RWPE1 (cell line): ENCODE results near the gene LSG1.

Experiments used
- CTCF ChIA-PET: fragments of 350-600 bp; sonication (Branson Sonifier 250); formaldehyde crosslinking; extraction: SDS; loops from one replicate; lab custom pipeline; 2021; lab: Yijun Ruan, JAX
- POLR2A ChIA-PET: fragments of 400-600 bp; formaldehyde crosslinking; extraction: SDS; loops from one replicate; lab custom pipeline; 2020; ENCODE audit warnings: antibody characterized with exemption; ENCODE audit not compliant: low non-redundant PET; lab: Yijun Ruan, JAX
- DNase-seq: peaks from one replicate; pipeline ENCODE4 v3.0.0; 2012; ENCODE audit warnings: low spot score
- H3K27ac ChIP-seq: fragments of 450-650 bp; 2 replicates; pipeline ENCODE4 v1.5.1; 2017
- TF ChIP-seq, protein P1 (sequence below): fragments of 450-650 bp; conservative IDR thresholded peaks from 2 replicates; pipeline ENCODE4 v1.5.1; 2017; ENCODE audit warnings: low read depth, mild to moderate bottlenecking

Gene LSG1

DNA sequence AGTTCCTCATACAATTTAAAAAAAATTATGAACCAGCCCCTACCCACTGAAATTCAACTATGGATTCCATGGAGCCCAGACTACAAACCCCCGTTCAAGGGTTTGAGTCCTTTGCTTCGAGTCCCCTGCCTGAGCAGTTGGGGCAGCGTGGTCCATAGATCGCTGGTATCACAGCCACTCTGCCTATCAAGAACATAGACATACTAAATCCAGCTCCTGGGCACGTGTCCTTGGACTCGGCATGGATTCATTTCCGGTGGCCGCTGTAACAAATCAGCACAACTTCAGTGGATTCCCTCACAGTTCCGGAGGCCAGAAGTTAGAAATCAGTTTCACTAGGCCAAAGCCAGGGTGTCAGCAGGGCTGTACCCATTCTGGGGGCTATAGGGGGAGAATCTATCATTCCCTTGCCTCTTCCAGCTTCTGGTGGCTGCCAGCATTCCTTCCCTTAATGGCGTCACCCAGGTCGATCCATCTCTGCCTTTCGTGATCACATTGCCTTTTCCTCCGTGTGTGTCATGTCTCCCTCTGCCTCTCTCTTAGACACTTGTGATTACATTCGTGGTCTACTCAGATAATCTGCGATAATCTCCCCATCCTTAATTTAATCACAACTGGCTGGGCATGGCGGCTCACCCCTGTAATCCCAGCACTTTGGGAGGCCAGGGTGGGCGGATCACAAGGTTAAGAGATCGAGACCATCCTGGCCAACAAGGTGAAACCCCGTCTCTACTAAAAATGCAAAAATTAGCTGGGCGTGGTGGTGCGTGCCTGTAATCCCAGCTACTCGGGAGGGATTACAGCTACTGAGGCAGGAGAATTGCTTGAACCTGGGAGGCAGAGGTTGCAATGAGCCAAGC is 34.2 kb downstream of the LSG1 start:
- TF ChIP-seq, protein P1, sequence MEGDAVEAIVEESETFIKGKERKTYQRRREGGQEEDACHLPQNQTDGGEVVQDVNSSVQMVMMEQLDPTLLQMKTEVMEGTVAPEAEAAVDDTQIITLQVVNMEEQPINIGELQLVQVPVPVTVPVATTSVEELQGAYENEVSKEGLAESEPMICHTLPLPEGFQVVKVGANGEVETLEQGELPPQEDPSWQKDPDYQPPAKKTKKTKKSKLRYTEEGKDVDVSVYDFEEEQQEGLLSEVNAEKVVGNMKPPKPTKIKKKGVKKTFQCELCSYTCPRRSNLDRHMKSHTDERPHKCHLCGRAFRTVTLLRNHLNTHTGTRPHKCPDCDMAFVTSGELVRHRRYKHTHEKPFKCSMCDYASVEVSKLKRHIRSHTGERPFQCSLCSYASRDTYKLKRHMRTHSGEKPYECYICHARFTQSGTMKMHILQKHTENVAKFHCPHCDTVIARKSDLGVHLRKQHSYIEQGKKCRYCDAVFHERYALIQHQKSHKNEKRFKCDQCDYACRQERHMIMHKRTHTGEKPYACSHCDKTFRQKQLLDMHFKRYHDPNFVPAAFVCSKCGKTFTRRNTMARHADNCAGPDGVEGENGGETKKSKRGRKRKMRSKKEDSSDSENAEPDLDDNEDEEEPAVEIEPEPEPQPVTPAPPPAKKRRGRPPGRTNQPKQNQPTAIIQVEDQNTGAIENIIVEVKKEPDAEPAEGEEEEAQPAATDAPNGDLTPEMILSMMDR, result no peak
- DNase-seq, result no peak
- ChIA-PET CTCF (interaction anchor here (0.7 to 1.0 kb wide), 2 partner anchors 45 to 177 kb away, joined by 3 read pairs; no protein-coding TSS in a partner anchor), POLR2A (no interaction called here)
- H3K27ac ChIP-seq, result peak overlapping the region; percentile 42

- CTCF ChIA-PET, result interaction anchor here (1.0 to 1.2 kb wide), 2 partner anchors 15 to 46 kb away, joined by 3 read pairs; no protein-coding TSS in a partner anchor
- POLR2A ChIA-PET, result no interaction called here
- H3K27ac ChIP-seq, result peak overlapping the region; percentile 42
- TF ChIP-seq, protein P1, result no peak
- peak; percentile 27 for DNase-seq
Measured at GRCh38 chr3:194637066-194637465, 34.9 kb downstream of the LSG1 start.

DNA sequence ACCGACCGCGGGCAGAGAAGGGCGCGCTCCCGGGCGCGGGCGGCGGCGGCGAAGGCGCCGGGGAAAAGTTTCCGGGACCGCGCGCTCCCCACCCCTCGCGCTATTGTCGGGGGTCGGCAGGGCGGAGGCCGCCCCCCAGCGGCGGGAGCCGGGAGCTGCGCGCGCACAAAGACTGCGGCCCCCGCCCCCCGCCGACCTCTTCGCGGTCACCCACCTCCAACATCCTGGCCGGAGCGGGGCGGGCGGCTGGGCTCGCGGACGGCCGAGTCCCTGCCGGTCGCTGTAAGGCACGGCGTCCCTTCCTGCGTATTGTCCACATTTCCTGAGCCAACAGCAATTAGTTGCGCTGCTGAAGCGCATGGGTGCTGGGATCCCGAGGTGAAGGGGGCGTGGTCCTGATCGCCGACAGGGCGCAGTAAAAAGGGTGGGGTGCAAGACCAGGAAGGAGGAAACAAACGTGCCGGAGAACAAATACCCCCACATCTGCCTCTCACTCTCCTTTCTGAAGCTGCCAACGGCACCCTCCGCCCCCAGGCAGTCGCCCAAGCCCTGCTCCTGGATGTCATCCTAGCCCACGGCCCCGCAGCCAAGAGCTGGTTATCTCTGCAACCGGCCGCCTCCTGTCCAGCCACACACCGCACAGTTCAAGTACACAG is 38.5 kb downstream of the LSG1 start, which contains the start of gene TMEM44:
TMEM44 (minus strand) TSS at position 71 of the 656 bp plus-strand sequence. CDS start 204 bp downstream, outside the sequence.
- ChIA-PET CTCF (interaction anchor here (0.5 to 1.4 kb wide), 7 partner anchors 12 to 990 kb away, joined by 3 to 4 read pairs (median 3); no protein-coding TSS in a partner anchor), POLR2A (interaction anchor here (0.6 kb wide), 1 partner anchor 1137 kb away, joined by 7 read pairs; no protein-coding TSS in a partner anchor)
- TF ChIP-seq, protein P1, result peak; percentile 85
- peak within 1 kb of the TSS; percentile 93 for H3K27ac ChIP-seq
- DNase-seq, result peak; percentile 70

DNA sequence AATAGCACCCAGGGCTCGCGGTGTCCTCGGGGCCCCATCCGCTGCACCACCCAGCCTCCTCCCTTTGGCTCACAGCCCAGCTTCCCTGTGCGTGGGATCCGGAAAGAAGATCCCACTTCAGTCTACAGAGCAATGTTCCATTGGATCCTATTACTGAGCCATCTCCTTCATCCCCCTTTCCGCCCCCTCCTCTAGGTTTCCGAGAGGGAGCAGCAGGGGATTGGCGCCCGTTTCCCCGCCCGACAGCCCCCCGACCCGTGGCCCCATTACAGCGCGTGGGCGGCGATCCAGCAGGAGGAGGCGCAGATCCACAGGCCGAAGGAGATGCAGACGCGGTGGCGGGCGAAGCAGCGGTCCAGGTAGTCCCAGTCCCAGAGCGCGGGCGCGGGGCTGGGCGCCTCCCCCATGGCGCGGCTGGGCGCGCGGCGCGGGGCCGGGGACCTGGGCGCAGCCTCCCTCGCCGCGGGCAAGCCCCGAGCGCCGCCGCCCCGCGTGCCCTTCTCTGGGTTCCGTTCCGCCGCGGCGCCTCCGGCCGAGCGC is 39.1 kb downstream of the LSG1 start:
- POLR2A ChIA-PET, result interaction anchor here (0.6 kb wide), 1 partner anchor 38 kb away, joined by 5 read pairs; no protein-coding TSS in a partner anchor
- TF ChIP-seq, protein P1, result no peak
- H3K27ac ChIP-seq, result peak overlapping the region; percentile 93
- CTCF ChIA-PET, result interaction anchor here (0.8 to 1.4 kb wide), 3 partner anchors 11 to 147 kb away, joined by 3 read pairs; no protein-coding TSS in a partner anchor
- peak; percentile 41 for DNase-seq

- no peak for DNase-seq
- H3K27ac ChIP-seq, result peak overlapping the region; percentile 93
- TF ChIP-seq, protein P1, result no peak
- ChIA-PET CTCF (no interaction called here), POLR2A (interaction anchor here (0.6 kb wide), 1 partner anchor 38 kb away, joined by 5 read pairs; no protein-coding TSS in a partner anchor)
Measured at GRCh38 chr3:194632226-194632808, 39.7 kb downstream of the LSG1 start.
